ENCODE data around the gene TRAF6. TPM values are rescaled to one million over a fixed set of nuclear protein-coding genes. Genes with fewer than 3 reads are reported as not detected.

The TRAF6 gene
- polyA plus RNA-seq, 1 donor (not counting 4 experiments of a cell fraction or from before 2014, with no cell fraction given), result 15.1 TPM

DNA sequence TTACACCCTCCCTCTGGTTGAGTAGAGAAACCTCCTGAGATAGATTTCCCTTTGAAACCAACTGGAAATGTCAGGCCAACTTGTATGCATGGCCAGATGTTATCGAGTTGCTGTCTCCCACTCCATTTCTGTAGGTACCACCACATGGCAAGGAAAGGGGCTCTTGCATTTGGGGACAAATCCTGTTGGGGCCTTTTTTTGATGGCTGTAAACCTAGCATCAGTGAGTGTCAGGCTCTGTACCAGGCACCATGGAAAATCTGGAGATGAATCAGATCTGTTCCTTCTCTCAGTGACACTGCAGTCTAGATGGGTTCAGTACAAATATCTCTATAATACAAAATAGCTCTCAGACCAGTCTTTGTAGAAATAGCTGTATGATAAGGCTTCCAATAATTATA lies 58.4 kb downstream of the TRAF6 start:
- dilution Hi-C loops (cut with MboI; ENCODE audit: extremely low pct_ligation_motif_present, low sequenced_read_pairs), result no loop called here
- Histone ChIP-seq H2AFZ (ENCODE audit: control insufficient read depth, low read length) (no peak overlapping the region), H3K4me3 (ENCODE audit: control insufficient read depth in 2 of 3, extremely low read depth in 1 of 3, insufficient read depth in 2 of 3, low read depth in 1 of 3, low read length in 3 of 3) (no peak overlapping the region), H3K4me1 (ENCODE audit: control insufficient read depth, extremely low read depth, insufficient read depth, low read length) (peaks cover 34% of the 10 kb centered on the region), H3K36me3 (ENCODE audit: control insufficient read depth in 2 of 2, extremely low read depth in 1 of 2, insufficient read depth in 2 of 2, low read length in 2 of 2) (peaks cover 15 to 18% of the 10 kb centered on the region in 2 experiments), H3K27ac (ENCODE audit: control insufficient read depth, insufficient read depth, low read length) (no peak overlapping the region), H3K9me3 (ENCODE audit: control insufficient read depth, low read depth, low read length) (no peaks in the 10 kb centered on the region), H3K79me2 (ENCODE audit: control insufficient read depth, insufficient read depth, low read length) (no peaks in the 10 kb centered on the region), H3K27me3 (ENCODE audit: control insufficient read depth, extremely low read depth, insufficient read depth, low read length) (no peaks in the 10 kb centered on the region), H3K9ac (ENCODE audit: control insufficient read depth, extremely low read depth, insufficient read depth, low read length) (no peak overlapping the region), H4K20me1 (ENCODE audit: control insufficient read depth, extremely low read depth, insufficient read depth, low read length) (no peaks in the 10 kb centered on the region), H3K4me2 (ENCODE audit: control insufficient read depth, extremely low read depth, insufficient read depth, low read depth, low read length) (no peak overlapping the region), H3K9me1 (ENCODE audit: control insufficient read depth, extremely low read depth, insufficient read depth, low read length) (no peaks in the 10 kb centered on the region)
- TF ChIP-seq, protein P1, sequence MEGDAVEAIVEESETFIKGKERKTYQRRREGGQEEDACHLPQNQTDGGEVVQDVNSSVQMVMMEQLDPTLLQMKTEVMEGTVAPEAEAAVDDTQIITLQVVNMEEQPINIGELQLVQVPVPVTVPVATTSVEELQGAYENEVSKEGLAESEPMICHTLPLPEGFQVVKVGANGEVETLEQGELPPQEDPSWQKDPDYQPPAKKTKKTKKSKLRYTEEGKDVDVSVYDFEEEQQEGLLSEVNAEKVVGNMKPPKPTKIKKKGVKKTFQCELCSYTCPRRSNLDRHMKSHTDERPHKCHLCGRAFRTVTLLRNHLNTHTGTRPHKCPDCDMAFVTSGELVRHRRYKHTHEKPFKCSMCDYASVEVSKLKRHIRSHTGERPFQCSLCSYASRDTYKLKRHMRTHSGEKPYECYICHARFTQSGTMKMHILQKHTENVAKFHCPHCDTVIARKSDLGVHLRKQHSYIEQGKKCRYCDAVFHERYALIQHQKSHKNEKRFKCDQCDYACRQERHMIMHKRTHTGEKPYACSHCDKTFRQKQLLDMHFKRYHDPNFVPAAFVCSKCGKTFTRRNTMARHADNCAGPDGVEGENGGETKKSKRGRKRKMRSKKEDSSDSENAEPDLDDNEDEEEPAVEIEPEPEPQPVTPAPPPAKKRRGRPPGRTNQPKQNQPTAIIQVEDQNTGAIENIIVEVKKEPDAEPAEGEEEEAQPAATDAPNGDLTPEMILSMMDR (optimal IDR thresholded peaks at IDR 0.05 in 1 of 3, IDR thresholded peaks at IDR 0.05 in 1 of 3, conservative IDR thresholded peaks at IDR 0.05 in 1 of 3; ENCODE audit: extremely low read depth in 1 of 3, insufficient read depth in 2 of 3, low read length in 3 of 3), result no peak
- no peak for TF ChIP-seq EZH2 (IDR thresholded peaks at IDR 0.05; ENCODE audit: low read length)
- no peak for DNase-seq (ENCODE audit: low read depth, low spot score)
- no peak for FAIRE-seq

DNA sequence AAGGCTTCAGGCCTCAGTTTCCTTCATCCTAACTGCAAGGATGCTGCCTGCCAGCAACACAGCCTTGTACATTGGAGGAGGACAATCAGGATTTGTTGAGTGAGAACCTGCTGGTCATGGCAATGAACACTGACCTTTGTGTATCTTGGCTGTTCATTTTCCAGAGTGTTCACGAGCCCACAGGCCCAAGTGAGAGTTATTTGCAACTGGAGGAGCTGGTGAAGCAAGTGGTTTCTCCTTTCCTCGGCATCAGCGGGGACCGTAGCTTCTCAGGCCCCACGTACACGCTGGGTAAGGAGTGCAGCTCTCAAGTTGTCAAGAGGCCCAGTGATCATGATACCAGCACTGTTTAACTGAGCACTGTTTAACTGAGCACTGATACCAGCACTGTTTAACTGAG lies 59.0 kb downstream of the TRAF6 start:
- Histone ChIP-seq H3K27me3 (ENCODE audit: control insufficient read depth, extremely low read depth, insufficient read depth, low read length) (no peaks in the 10 kb centered on the region), H3K4me1 (ENCODE audit: control insufficient read depth, extremely low read depth, insufficient read depth, low read length) (peaks cover 28% of the 10 kb centered on the region), H3K27ac (ENCODE audit: control insufficient read depth, insufficient read depth, low read length) (no peak overlapping the region), H3K9ac (ENCODE audit: control insufficient read depth, extremely low read depth, insufficient read depth, low read length) (no peak overlapping the region), H3K9me3 (ENCODE audit: control insufficient read depth, low read depth, low read length) (no peaks in the 10 kb centered on the region), H3K4me3 (ENCODE audit: control insufficient read depth in 2 of 3, extremely low read depth in 1 of 3, insufficient read depth in 2 of 3, low read depth in 1 of 3, low read length in 3 of 3) (no peak overlapping the region), H2AFZ (ENCODE audit: control insufficient read depth, low read length) (no peak overlapping the region), H4K20me1 (ENCODE audit: control insufficient read depth, extremely low read depth, insufficient read depth, low read length) (no peaks in the 10 kb centered on the region), H3K79me2 (ENCODE audit: control insufficient read depth, insufficient read depth, low read length) (no peaks in the 10 kb centered on the region), H3K9me1 (ENCODE audit: control insufficient read depth, extremely low read depth, insufficient read depth, low read length) (no peaks in the 10 kb centered on the region), H3K4me2 (ENCODE audit: control insufficient read depth, extremely low read depth, insufficient read depth, low read depth, low read length) (no peak overlapping the region), H3K36me3 (ENCODE audit: control insufficient read depth in 2 of 2, extremely low read depth in 1 of 2, insufficient read depth in 2 of 2, low read length in 2 of 2) (peaks cover 18 to 23% of the 10 kb centered on the region in 2 experiments)
- FAIRE-seq (no peak), DNase-seq (ENCODE audit: low read depth, low spot score) (no peak)
- dilution Hi-C loops (cut with MboI; ENCODE audit: extremely low pct_ligation_motif_present, low sequenced_read_pairs), result no loop called here
- no peak for TF ChIP-seq EZH2 (IDR thresholded peaks at IDR 0.05; ENCODE audit: low read length)
- TF ChIP-seq, protein P1 (optimal IDR thresholded peaks at IDR 0.05 in 1 of 3, IDR thresholded peaks at IDR 0.05 in 1 of 3, conservative IDR thresholded peaks at IDR 0.05 in 1 of 3; ENCODE audit: extremely low read depth in 1 of 3, insufficient read depth in 2 of 3, low read length in 3 of 3), result no peak

Data from keratinocyte (primary cell).